BLaER1 treated with 17β-estradiol and CSF1 and Interleukin-3, amounts not matched to agents 10 nM and 100 nM (cell line): Measurements from ENCODE around the gene RNF17.

Experiments used
- H3K27ac ChIP-seq, 11 experiments: shearing (Covaris generic); formaldehyde crosslinking; 2 replicates each; pipeline ENCODE4 v1.8.1; 2022
- H3K27me3 ChIP-seq, 11 experiments: shearing (Covaris generic); formaldehyde crosslinking; 2 replicates each; pipeline ENCODE4 v1.8.1; 2022
- H3K36me3 ChIP-seq, 11 experiments: shearing (Covaris generic); formaldehyde crosslinking; 2 replicates each; pipeline ENCODE4 v1.8.1; 2022
- H3K4me1 ChIP-seq, 10 experiments: shearing (Covaris generic); formaldehyde crosslinking; 2 replicates each; pipeline ENCODE4 v1.8.1; 2022
- H3K4me2 ChIP-seq, 11 experiments: shearing (Covaris generic); formaldehyde crosslinking; 2 replicates each; pipeline ENCODE4 v1.8.1; 2022
- H3K4me3 ChIP-seq, 10 experiments: shearing (Covaris generic); formaldehyde crosslinking; 2 replicates each; pipeline ENCODE4 v1.8.1; 2022
- H3K9ac ChIP-seq, 11 experiments: shearing (Covaris generic); formaldehyde crosslinking; 2 replicates each; pipeline ENCODE4 v1.8.1; 2022
- H3K9me3 ChIP-seq, 11 experiments: shearing (Covaris generic); formaldehyde crosslinking; replicated peaks in 1 of 11; 2 replicates each; pipeline ENCODE4 v1.8.1; 2022
- H4K20me1 ChIP-seq, 11 experiments: shearing (Covaris generic); formaldehyde crosslinking; 2 replicates each; pipeline ENCODE4 v1.8.1; 2022
- Cebpa-rat ChIP-seq, 11 experiments: shearing (Covaris generic); IDR thresholded peaks; 2 replicates each; pipeline ENCODE4 v1.8.1; 2022

RNF17 gene

GRCh38 chr13:24882665-24883064 lies 118.7 kb downstream of the RNF17 start:
- Histone ChIP-seq H3K27me3 (no peaks in the 10 kb centered on the region), H3K27ac (no peak overlapping the region), H3K4me3 (no peak overlapping the region), H4K20me1 (no peaks in the 10 kb centered on the region), H3K4me1 (no peaks in the 10 kb centered on the region), H3K9me3 (no peaks in the 10 kb centered on the region), H3K36me3 (peaks cover 37 to 62% (median 54%) of the 10 kb centered on the region in 11 experiments), H3K9ac (no peak overlapping the region), H3K4me2 (no peak overlapping the region)
- no peak for TF ChIP-seq Cebpa-rat (IDR thresholded peaks at IDR 0.05)

GRCh38 chr13:24887759-24888158 lies 123.8 kb downstream of the RNF17 start:
- Histone ChIP-seq H3K9me3 (no peaks in the 10 kb centered on the region), H3K4me3 (no peak overlapping the region), H3K36me3 (peaks cover 64 to 100% (median 95%) of the 10 kb centered on the region in 11 experiments), H3K4me1 (peaks cover 0 to 10% (median 0%) of the 10 kb centered on the region in 10 experiments; a peak in 5 of 20 replicates), H3K9ac (no peak overlapping the region), H3K27ac (no peak overlapping the region), H3K4me2 (no peak overlapping the region), H4K20me1 (no peaks in the 10 kb centered on the region; a peak in 1 of 22 replicates), H3K27me3 (no peaks in the 10 kb centered on the region)
- TF ChIP-seq Cebpa-rat (IDR thresholded peaks at IDR 0.05), result no peak

GRCh38 chr13:24888291-24888931 lies 124.4 kb downstream of the RNF17 start:
- peaks cover 59 to 100% (median 95%) of the 10 kb centered on the region in 11 experiments for H3K36me3 ChIP-seq
- H3K4me3 ChIP-seq, result no peak overlapping the region
- H3K9me3 ChIP-seq, result no peaks in the 10 kb centered on the region
- H3K9ac ChIP-seq, result no peak overlapping the region
- H3K27ac ChIP-seq, result no peak overlapping the region
- no peaks in the 10 kb centered on the region; a peak in 1 of 22 replicates for H4K20me1 ChIP-seq
- peaks cover 0 to 10% (median 0%) of the 10 kb centered on the region in 10 experiments; a peak in 5 of 20 replicates for H3K4me1 ChIP-seq
- H3K4me2 ChIP-seq, result peak overlapping the region in 2 of 11 experiments; percentile 15 to 22; a peak in 4 of 22 replicates
- no peaks in the 10 kb centered on the region for H3K27me3 ChIP-seq
- TF ChIP-seq Cebpa-rat (IDR thresholded peaks at IDR 0.05), result no peak

- Histone ChIP-seq H3K27me3 (no peaks in the 10 kb centered on the region), H4K20me1 (no peaks in the 10 kb centered on the region; a peak in 2 of 22 replicates), H3K4me3 (no peak overlapping the region), H3K4me2 (no peak overlapping the region), H3K9ac (no peak overlapping the region), H3K36me3 (peaks cover 41 to 100% (median 91%) of the 10 kb centered on the region in 11 experiments), H3K4me1 (peaks cover 0 to 10% (median 0%) of the 10 kb centered on the region in 10 experiments; a peak in 5 of 20 replicates), H3K9me3 (no peaks in the 10 kb centered on the region), H3K27ac (no peak overlapping the region)
- TF ChIP-seq Cebpa-rat (IDR thresholded peaks at IDR 0.05), result no peak
These were observed 126.3 kb downstream of the RNF17 start for GRCh38 chr13:24890256-24890655.

GRCh38 chr13:24891476-24892108 lies 127.6 kb downstream of the RNF17 start:
- Histone ChIP-seq H3K4me1 (peaks cover 0 to 10% (median 0%) of the 10 kb centered on the region in 10 experiments; a peak in 5 of 20 replicates), H3K4me2 (no peak overlapping the region), H3K4me3 (no peak overlapping the region), H3K36me3 (peaks cover 38 to 100% (median 85%) of the 10 kb centered on the region in 11 experiments), H3K27me3 (no peaks in the 10 kb centered on the region), H3K9ac (no peak overlapping the region), H3K9me3 (no peaks in the 10 kb centered on the region), H4K20me1 (no peaks in the 10 kb centered on the region; a peak in 3 of 22 replicates), H3K27ac (no peak overlapping the region)
- no peak for TF ChIP-seq Cebpa-rat (IDR thresholded peaks at IDR 0.05)

- Histone ChIP-seq H4K20me1 (no peaks in the 10 kb centered on the region; a peak in 3 of 22 replicates), H3K4me3 (no peak overlapping the region), H3K9me3 (no peaks in the 10 kb centered on the region), H3K36me3 (peaks cover 45 to 100% (median 84%) of the 10 kb centered on the region in 11 experiments), H3K27me3 (no peaks in the 10 kb centered on the region), H3K4me2 (no peak overlapping the region), H3K27ac (no peak overlapping the region), H3K4me1 (peaks cover 0 to 10% (median 0%) of the 10 kb centered on the region in 10 experiments; a peak in 5 of 20 replicates), H3K9ac (no peak overlapping the region)
- no peak for TF ChIP-seq Cebpa-rat (IDR thresholded peaks at IDR 0.05)
These were observed 128.9 kb downstream of the RNF17 start for GRCh38 chr13:24892829-24893228.

- H3K9me3 ChIP-seq, result no peaks in the 10 kb centered on the region
- peaks cover 0 to 1% (median 0%) of the 10 kb centered on the region in 10 experiments; a peak in 4 of 20 replicates for H3K4me1 ChIP-seq
- no peak for TF ChIP-seq Cebpa-rat (IDR thresholded peaks at IDR 0.05)
- H3K4me2 ChIP-seq, result no peak overlapping the region
- no peak overlapping the region for H3K27ac ChIP-seq
- H3K4me3 ChIP-seq, result no peak overlapping the region
- no peaks in the 10 kb centered on the region; a peak in 3 of 22 replicates for H4K20me1 ChIP-seq
- H3K9ac ChIP-seq, result no peak overlapping the region
- no peaks in the 10 kb centered on the region for H3K27me3 ChIP-seq
- H3K36me3 ChIP-seq, result peaks cover 48 to 100% (median 85%) of the 10 kb centered on the region in 11 experiments
These were observed 129.9 kb downstream of the RNF17 start for GRCh38 chr13:24893863-24894262.

- Histone ChIP-seq H4K20me1 (no peaks in the 10 kb centered on the region; a peak in 3 of 22 replicates), H3K4me3 (no peak overlapping the region), H3K9ac (no peak overlapping the region), H3K27ac (no peak overlapping the region), H3K4me1 (no peaks in the 10 kb centered on the region), H3K36me3 (peaks cover 48 to 100% (median 84%) of the 10 kb centered on the region in 11 experiments), H3K4me2 (no peak overlapping the region), H3K27me3 (no peaks in the 10 kb centered on the region), H3K9me3 (no peaks in the 10 kb centered on the region)
- TF ChIP-seq Cebpa-rat (IDR thresholded peaks at IDR 0.05), result no peak
These were observed 130.5 kb downstream of the RNF17 start for GRCh38 chr13:24894277-24894971.

- Histone ChIP-seq H3K27ac (no peak overlapping the region), H3K9ac (no peak overlapping the region), H3K9me3 (no peaks in the 10 kb centered on the region), H4K20me1 (no peaks in the 10 kb centered on the region; a peak in 3 of 22 replicates), H3K4me1 (no peaks in the 10 kb centered on the region), H3K4me2 (no peak overlapping the region), H3K4me3 (no peak overlapping the region), H3K36me3 (peaks cover 45 to 100% (median 84%) of the 10 kb centered on the region in 11 experiments), H3K27me3 (no peaks in the 10 kb centered on the region)
- TF ChIP-seq Cebpa-rat (IDR thresholded peaks at IDR 0.05), result no peak
These were observed 131.0 kb downstream of the RNF17 start for GRCh38 chr13:24894972-24895300.
